ENCODE results near the gene FBLN2. TPM values are rescaled to one million over a fixed set of nuclear protein-coding genes. Genes with fewer than 3 reads are reported as not detected.
"Not testable (repeated sequence)": the region's sequence is repeated elsewhere in the genome, so short reads cannot be mapped to it uniquely, and the experiment has no call there.

FBLN2 gene
- total RNA-seq, 4 donors from 2014 or later, result 6.3 to 122 (median 25.7) TPM

DNA sequence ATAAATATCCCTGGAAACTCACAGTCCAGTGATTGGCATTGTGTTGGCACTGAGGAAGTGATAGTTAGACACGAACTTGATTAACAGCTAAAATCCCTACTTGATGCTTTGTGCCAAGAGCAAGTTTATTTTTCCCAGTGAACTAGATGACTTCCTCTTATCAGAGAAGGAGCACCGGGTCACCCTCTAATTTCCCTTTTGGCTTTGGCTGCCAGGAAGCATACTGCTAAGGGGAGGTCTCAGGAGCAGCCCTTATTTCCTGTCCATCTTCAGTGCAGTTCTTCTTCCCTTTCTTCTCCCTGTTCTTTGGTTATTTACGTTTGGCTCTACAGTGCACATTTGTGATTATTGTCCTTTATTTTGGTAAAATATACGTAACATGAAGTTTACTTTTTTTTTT is 13.0 kb downstream of the FBLN2 start:
- H3K4me1 ChIP-seq, result peaks cover 0 to 46% (median 3%) of the 10 kb centered on the region in 3 donors
- H3K36me3 ChIP-seq, result no peaks in the 10 kb centered on the region
- TF ChIP-seq CTCF (IDR thresholded peaks at IDR 0.05) (no peak), POLR2A (IDR thresholded peaks at IDR 0.05) (no peak)
- peaks cover 0 to 13% (median 0%) of the 10 kb centered on the region in 4 donors for H3K27me3 ChIP-seq
- H3K27ac ChIP-seq, result no peak overlapping the region
- H3K4me3 ChIP-seq, result no peak overlapping the region
- DNase-seq, result no peak
- WGBS, 2 donors, result 33 to 47% methylated on average over 4 of the region's 4 CpGs
- H3K9me3 ChIP-seq, result no peaks in the 10 kb centered on the region
- intact Hi-C loops (cut with DNase I), result no loop called here

DNA sequence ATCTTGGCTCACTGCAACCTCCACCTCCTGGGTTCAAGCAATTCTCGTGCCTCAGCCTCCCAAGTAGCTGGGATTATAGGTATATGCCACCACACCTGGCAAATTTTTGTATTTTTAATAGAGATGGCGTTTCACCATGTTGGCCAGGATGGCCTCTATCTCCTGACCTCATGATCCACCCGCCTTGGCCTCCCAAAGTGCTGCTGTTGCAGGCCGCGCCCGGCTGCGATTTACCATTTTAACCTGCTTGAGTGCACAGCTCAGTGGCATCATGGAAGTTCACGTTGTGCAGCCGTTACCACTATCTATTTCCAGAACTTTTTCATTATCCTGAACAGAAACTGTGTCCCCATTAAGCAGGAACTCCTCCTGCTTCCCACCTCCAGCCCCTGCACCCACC is 13.5 kb downstream of the FBLN2 start:
- WGBS, 2 donors, result 87 to 92% methylated on average over 8 to 9 of the region's 9 CpGs
- H3K4me3 ChIP-seq; H3K36me3 ChIP-seq; DNase-seq; H3K27ac ChIP-seq; H3K27me3 ChIP-seq; H3K9me3 ChIP-seq; intact Hi-C loops (cut with DNase I): not testable (repeated sequence)
- H3K4me1 ChIP-seq, result peaks cover 0 to 43% (median 2%) of the 10 kb centered on the region in 3 donors

- Histone ChIP-seq H3K27ac (no peak overlapping the region), H3K4me1 (peaks cover 0 to 43% (median 2%) of the 10 kb centered on the region in 3 donors), H3K36me3 (no peaks in the 10 kb centered on the region), H3K9me3 (no peaks in the 10 kb centered on the region), H3K27me3 (peaks cover 0 to 7% (median 0%) of the 10 kb centered on the region in 4 donors), H3K4me3 (no peak overlapping the region)
- WGBS, 2 donors, result 60 to 89% methylated on average over 1 to 7 of the region's 10 CpGs
- intact Hi-C loops (cut with DNase I), result no loop called here
- TF ChIP-seq CTCF (IDR thresholded peaks at IDR 0.05) (no peak), POLR2A (IDR thresholded peaks at IDR 0.05) (no peak)
- DNase-seq, result no peak
Measured at GRCh38 chr3:13563321-13563720, 14.4 kb downstream of the FBLN2 start.

DNA sequence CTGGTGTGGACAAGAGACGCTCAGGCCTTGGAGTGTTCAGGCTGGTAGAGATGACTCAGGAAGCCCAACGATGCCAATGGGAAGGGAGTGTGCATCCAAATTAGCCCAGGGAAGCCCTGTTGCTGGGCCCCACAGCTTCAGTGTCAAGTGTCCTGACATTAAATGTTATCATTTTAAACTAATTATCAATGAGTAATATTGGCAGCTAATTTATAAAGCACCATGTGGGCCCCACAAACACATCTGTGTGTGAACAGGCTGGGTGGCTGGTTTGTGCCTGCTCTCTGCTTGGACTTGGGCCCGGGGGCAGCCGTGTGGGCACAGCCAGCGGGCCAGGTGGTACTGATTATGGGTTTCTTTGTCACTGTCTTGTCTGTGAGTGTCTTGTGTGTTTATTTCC is 15.0 kb downstream of the FBLN2 start:
- H3K4me1 ChIP-seq, result peaks cover 0 to 43% (median 2%) of the 10 kb centered on the region in 3 donors
- H3K27me3 ChIP-seq, result peaks cover 0 to 7% (median 0%) of the 10 kb centered on the region in 4 donors
- intact Hi-C loops (cut with DNase I), result no loop called here
- no peaks in the 10 kb centered on the region for H3K36me3 ChIP-seq
- no peak for DNase-seq
- no peak for TF ChIP-seq CTCF (IDR thresholded peaks at IDR 0.05)
- TF ChIP-seq POLR2A (IDR thresholded peaks at IDR 0.05), result no peak
- H3K27ac ChIP-seq, result no peak overlapping the region
- H3K9me3 ChIP-seq, result no peaks in the 10 kb centered on the region
- H3K4me3 ChIP-seq, result no peak overlapping the region
- WGBS, 2 donors, result 77 to 78% methylated on average over 3 to 4 of the region's 5 CpGs

GRCh38 chr3:13564751-13565560 is 16.0 kb downstream of the FBLN2 start:
- TF ChIP-seq CTCF (IDR thresholded peaks at IDR 0.05) (no peak), POLR2A (IDR thresholded peaks at IDR 0.05) (no peak)
- Histone ChIP-seq H3K27me3 (peaks cover 0 to 7% (median 0%) of the 10 kb centered on the region in 4 donors), H3K27ac (no peak overlapping the region), H3K9me3 (no peaks in the 10 kb centered on the region), H3K4me1 (peaks cover 0 to 36% (median 2%) of the 10 kb centered on the region in 3 donors), H3K36me3 (no peaks in the 10 kb centered on the region), H3K4me3 (no peak overlapping the region)
- no peak for DNase-seq
- intact Hi-C loops (cut with DNase I), result no loop called here
- 56 to 90% methylated on average over 4 to 6 of the region's 14 CpGs for WGBS, 2 donors
